ENCODE measurements around the gene CAMTA1.

Gene CAMTA1

DNA sequence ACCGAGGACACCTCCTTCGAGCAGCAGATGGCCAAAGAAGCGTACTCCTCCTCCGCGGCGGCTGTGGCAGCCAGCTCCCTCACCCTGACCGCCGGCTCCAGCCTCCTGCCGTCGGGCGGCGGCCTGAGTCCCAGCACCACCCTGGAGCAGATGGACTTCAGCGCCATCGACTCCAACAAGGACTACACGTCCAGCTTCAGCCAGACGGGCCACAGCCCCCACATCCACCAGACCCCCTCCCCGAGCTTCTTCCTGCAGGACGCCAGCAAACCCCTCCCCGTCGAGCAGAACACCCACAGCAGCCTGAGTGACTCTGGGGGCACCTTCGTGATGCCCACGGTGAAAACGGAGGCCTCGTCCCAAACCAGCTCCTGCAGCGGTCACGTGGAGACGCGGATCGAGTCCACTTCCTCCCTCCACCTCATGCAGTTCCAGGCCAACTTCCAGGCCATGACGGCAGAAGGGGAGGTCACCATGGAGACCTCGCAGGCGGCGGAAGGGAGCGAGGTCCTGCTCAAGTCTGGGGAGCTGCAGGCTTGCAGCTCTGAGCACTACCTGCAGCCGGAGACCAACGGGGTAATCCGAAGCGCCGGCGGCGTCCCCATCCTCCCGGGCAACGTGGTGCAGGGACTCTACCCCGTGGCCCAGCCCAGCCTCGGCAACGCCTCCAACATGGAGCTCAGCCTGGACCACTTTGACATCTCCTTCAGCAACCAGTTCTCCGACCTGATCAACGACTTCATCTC is 879.1 kb downstream of the CAMTA1 start:
- ChIA-PET CTCF (interaction anchor here (0.7 to 2.7 kb wide), 3 partner anchors 11 to 245 kb away, joined by 3 to 15 read pairs (median 3); no protein-coding TSS in a partner anchor), POLR2A (no interaction called here)
- DNase-seq (ENCODE audit: extremely low spot score) = no peak
- TF ChIP-seq L3MBTL2 (conservative IDR thresholded peaks at IDR 0.05) = no peak
- TF ChIP-seq PKNOX1 (IDR thresholded peaks at IDR 0.05) = no peak
- no peak for TF ChIP-seq TARDBP (IDR thresholded peaks at IDR 0.05)
- TF ChIP-seq SP1 (IDR thresholded peaks at IDR 0.05) = no peak
- TF ChIP-seq NFRKB (IDR thresholded peaks at IDR 0.05) = no peak
- no peak for TF ChIP-seq CTBP1 (IDR thresholded peaks at IDR 0.05; ENCODE audit: borderline replicate concordance)
- TF ChIP-seq SUZ12 (IDR thresholded peaks at IDR 0.05) = no peak
- no peak for TF ChIP-seq HDGF (IDR thresholded peaks at IDR 0.05; ENCODE audit: borderline replicate concordance)
- no peak for TF ChIP-seq LEF1 (IDR thresholded peaks at IDR 0.05; ENCODE audit: borderline replicate concordance)
- TF ChIP-seq BHLHE40 (IDR thresholded peaks at IDR 0.05; ENCODE audit: borderline replicate concordance) = no peak
- no peak for TF ChIP-seq ZNF384 (IDR thresholded peaks at IDR 0.05)
- no peak for TF ChIP-seq FOXM1 (IDR thresholded peaks at IDR 0.05; ENCODE audit: borderline replicate concordance)
- TF ChIP-seq FOXK2 (IDR thresholded peaks at IDR 0.05) = no peak
- TF ChIP-seq FOXA1 (IDR thresholded peaks at IDR 0.05) = no peak
- TF ChIP-seq ARNT (IDR thresholded peaks at IDR 0.05) = no peak
- TF ChIP-seq ELF4 (IDR thresholded peaks at IDR 0.05) = no peak

DNA sequence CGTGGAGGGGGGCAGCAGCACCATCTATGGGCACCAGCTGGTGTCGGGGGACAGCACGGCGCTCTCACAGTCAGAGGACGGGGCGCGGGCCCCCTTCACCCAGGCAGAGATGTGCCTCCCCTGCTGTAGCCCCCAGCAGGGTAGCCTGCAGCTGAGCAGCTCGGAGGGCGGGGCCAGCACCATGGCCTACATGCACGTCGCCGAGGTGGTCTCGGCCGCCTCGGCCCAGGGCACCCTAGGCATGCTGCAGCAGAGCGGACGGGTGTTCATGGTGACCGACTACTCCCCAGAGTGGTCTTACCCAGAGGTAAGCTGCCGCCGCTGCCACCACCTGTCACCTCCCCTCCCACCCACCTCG is 879.6 kb downstream of the CAMTA1 start:
- CTCF ChIA-PET = interaction anchor here (0.5 to 2.7 kb wide), 2 partner anchors 18 to 88 kb away, joined by 5 to 15 read pairs; no protein-coding TSS in a partner anchor
- no peak for TF ChIP-seq BHLHE40 (IDR thresholded peaks at IDR 0.05; ENCODE audit: borderline replicate concordance)
- no peak for TF ChIP-seq SUZ12 (IDR thresholded peaks at IDR 0.05)
- TF ChIP-seq TARDBP (IDR thresholded peaks at IDR 0.05) = no peak
- TF ChIP-seq ELF4 (IDR thresholded peaks at IDR 0.05) = no peak
- TF ChIP-seq FOXA1 (IDR thresholded peaks at IDR 0.05) = no peak
- TF ChIP-seq CTBP1 (IDR thresholded peaks at IDR 0.05; ENCODE audit: borderline replicate concordance) = no peak
- no peak for TF ChIP-seq ZNF384 (IDR thresholded peaks at IDR 0.05)
- no peak for TF ChIP-seq FOXM1 (IDR thresholded peaks at IDR 0.05; ENCODE audit: borderline replicate concordance)
- no peak for TF ChIP-seq NFRKB (IDR thresholded peaks at IDR 0.05)
- no peak for TF ChIP-seq LEF1 (IDR thresholded peaks at IDR 0.05; ENCODE audit: borderline replicate concordance)
- DNase-seq (ENCODE audit: extremely low spot score) = no peak
- POLR2A ChIA-PET = no interaction called here

- POLR2A ChIA-PET = interaction anchor here (2.6 kb wide), 1 partner anchor 38 kb away, joined by 7 read pairs; no protein-coding TSS in a partner anchor
- DNase-seq (ENCODE audit: extremely low spot score) = no peak
- CTCF ChIA-PET = interaction anchor here (0.6 to 4.9 kb wide), 5 partner anchors 70 to 703 kb away, joined by 3 to 82 read pairs (median 4); no protein-coding TSS in a partner anchor
- no peak for TF ChIP-seq SUZ12 (IDR thresholded peaks at IDR 0.05)
- TF ChIP-seq LEF1 (IDR thresholded peaks at IDR 0.05; ENCODE audit: borderline replicate concordance) = no peak
- no peak for TF ChIP-seq FOXK2 (IDR thresholded peaks at IDR 0.05)
- TF ChIP-seq PKNOX1 (IDR thresholded peaks at IDR 0.05) = no peak
- no peak for TF ChIP-seq HDGF (IDR thresholded peaks at IDR 0.05; ENCODE audit: borderline replicate concordance)
- TF ChIP-seq NFRKB (IDR thresholded peaks at IDR 0.05) = no peak
- TF ChIP-seq ZNF384 (IDR thresholded peaks at IDR 0.05) = no peak
- no peak for TF ChIP-seq ELF4 (IDR thresholded peaks at IDR 0.05)
- TF ChIP-seq FOXA1 (IDR thresholded peaks at IDR 0.05) = no peak
Measured at GRCh38 chr1:7666249-7666648, 881.0 kb downstream of the CAMTA1 start.

DNA sequence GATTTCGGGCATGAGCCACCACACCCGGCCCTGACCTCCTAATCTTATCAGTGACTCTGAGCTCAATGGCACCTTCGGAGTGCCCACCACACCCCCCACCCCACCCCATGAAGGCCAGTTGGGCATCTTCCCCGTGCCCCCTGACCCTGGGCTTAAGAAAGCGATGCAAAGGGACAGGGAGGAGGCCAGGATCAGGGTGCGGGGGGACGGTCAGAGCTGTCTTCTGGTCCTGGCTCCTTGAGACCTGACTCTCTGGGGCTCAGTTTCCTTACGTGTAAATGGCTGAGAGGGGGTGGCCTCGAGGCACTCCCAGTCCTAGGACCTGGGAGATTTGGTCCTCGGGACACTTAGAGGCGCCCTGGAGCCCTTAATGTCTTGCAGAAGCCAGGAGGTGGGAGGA is 881.9 kb downstream of the CAMTA1 start:
- DNase-seq (ENCODE audit: extremely low spot score) = no peak
- TF ChIP-seq FOXM1 (IDR thresholded peaks at IDR 0.05; ENCODE audit: borderline replicate concordance) (no peak), TARDBP (IDR thresholded peaks at IDR 0.05) (no peak), ARNT (IDR thresholded peaks at IDR 0.05) (no peak), PKNOX1 (IDR thresholded peaks at IDR 0.05) (no peak), HDGF (IDR thresholded peaks at IDR 0.05; ENCODE audit: borderline replicate concordance) (no peak), FOXK2 (IDR thresholded peaks at IDR 0.05) (no peak), ZNF384 (IDR thresholded peaks at IDR 0.05) (no peak), SUZ12 (IDR thresholded peaks at IDR 0.05) (no peak), FOXA1 (IDR thresholded peaks at IDR 0.05) (no peak), CTBP1 (IDR thresholded peaks at IDR 0.05; ENCODE audit: borderline replicate concordance) (no peak), L3MBTL2 (conservative IDR thresholded peaks at IDR 0.05) (no peak), ELF4 (IDR thresholded peaks at IDR 0.05) (no peak), NFRKB (IDR thresholded peaks at IDR 0.05) (no peak), SP1 (IDR thresholded peaks at IDR 0.05) (no peak), LEF1 (IDR thresholded peaks at IDR 0.05; ENCODE audit: borderline replicate concordance) (no peak), BHLHE40 (IDR thresholded peaks at IDR 0.05; ENCODE audit: borderline replicate concordance) (no peak)
- ChIA-PET POLR2A (interaction anchor here (1.3 to 2.6 kb wide), 2 partner anchors 37 to 85 kb away, joined by 4 to 7 read pairs; no protein-coding TSS in a partner anchor), CTCF (interaction anchor here (0.6 to 4.9 kb wide), 10 partner anchors 14 to 1329 kb away, joined by 3 to 82 read pairs (median 4); no protein-coding TSS in a partner anchor)

GRCh38 chr1:7667625-7668218 is 882.5 kb downstream of the CAMTA1 start:
- TF ChIP-seq CTBP1 (IDR thresholded peaks at IDR 0.05; ENCODE audit: borderline replicate concordance) = no peak
- TF ChIP-seq SUZ12 (IDR thresholded peaks at IDR 0.05) = no peak
- no peak for TF ChIP-seq HDGF (IDR thresholded peaks at IDR 0.05; ENCODE audit: borderline replicate concordance)
- no peak for TF ChIP-seq FOXM1 (IDR thresholded peaks at IDR 0.05; ENCODE audit: borderline replicate concordance)
- TF ChIP-seq ZNF384 (IDR thresholded peaks at IDR 0.05) = no peak
- TF ChIP-seq BHLHE40 (IDR thresholded peaks at IDR 0.05; ENCODE audit: borderline replicate concordance) = no peak
- no peak for TF ChIP-seq L3MBTL2 (conservative IDR thresholded peaks at IDR 0.05)
- no peak for TF ChIP-seq LEF1 (IDR thresholded peaks at IDR 0.05; ENCODE audit: borderline replicate concordance)
- no peak for TF ChIP-seq SP1 (IDR thresholded peaks at IDR 0.05)
- CTCF ChIA-PET = interaction anchor here (0.6 to 4.9 kb wide), 11 partner anchors 13 to 1330 kb away, joined by 3 to 82 read pairs (median 3); no protein-coding TSS in a partner anchor
- peak; percentile 85 for DNase-seq (ENCODE audit: extremely low spot score)
- POLR2A ChIA-PET = interaction anchor here (1.3 to 2.6 kb wide), 2 partner anchors 37 to 85 kb away, joined by 4 to 7 read pairs; no protein-coding TSS in a partner anchor
